Hematopoietic multipotent progenitor cell treated with erythropoietin and hydrocortisone succinate and interleukin-3 and kit ligand, for 15 days (in vitro differentiated cells): ENCODE measurements around the gene MALRD1.

Experiments used
- DNase-seq: peaks from one replicate; pipeline ENCODE4 v3.0.0-alpha.2; 2015; ENCODE audit warnings: low spot score

MALRD1 gene

DNA sequence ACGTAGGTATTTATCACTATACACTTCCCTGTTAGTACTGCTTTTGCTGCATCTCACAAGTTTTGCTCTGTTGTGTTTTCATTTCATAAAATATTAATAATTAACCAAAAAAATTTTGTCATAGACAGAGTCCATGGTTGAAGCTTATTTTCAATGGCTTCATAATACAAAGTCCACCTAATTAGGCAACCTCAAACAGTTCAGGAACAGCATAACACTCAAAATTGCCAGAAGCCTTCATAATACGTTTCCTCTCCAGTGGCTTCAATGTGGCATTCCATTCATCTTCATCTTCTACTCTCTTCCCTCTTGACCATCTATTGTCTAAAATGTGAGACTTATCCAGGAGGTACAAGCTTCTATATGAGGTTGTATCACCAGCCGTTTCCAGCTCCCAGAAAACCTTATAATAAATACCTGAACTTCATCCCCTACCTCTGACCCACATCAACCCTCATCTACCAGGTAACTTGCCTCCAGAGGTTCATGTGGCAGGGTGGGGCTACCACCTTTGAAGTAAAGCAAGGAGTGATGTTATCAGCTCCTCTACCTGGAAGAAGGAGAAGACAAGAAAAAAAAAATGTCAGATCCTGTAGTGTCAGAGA lies 337.3 kb downstream of the MALRD1 start:
- no peak for DNase-seq

DNA sequence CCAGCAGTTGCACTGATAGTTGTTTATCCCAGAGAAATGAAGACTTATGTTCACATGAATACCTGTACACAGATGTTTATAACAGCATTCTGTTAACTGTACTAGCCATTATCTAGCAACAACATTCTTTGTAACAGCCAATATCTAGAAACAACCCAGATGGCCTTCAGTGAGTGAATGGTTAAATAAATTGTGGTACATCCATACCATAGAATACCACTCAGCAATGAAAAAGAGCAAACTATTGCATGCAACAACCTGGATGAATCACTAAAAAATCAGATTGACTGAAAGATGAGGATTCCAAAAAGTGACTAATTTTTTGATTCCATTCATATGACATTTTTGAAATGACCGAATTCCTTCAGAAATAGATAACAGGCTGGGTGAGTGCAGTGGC lies 360.3 kb downstream of the MALRD1 start:
- no peak for DNase-seq

DNA sequence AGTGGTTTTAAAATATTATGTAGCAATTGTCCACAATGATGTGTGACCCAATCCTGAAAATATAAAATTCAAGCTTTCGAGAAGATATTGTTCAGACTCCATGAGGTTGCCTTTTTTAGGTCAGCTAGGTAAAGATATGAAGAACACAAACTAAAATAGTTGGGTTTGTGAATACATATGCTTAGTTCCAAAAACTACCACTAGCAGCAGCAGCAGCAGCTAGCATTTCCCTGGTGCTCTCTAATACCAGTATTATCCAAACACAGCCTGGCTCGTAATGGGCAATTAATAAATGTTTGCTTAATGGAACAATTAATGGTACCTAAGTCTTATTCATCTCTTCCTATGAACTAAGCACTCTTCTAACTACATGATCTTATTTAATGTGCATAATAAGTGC lies 362.5 kb downstream of the MALRD1 start:
- DNase-seq: no peak

DNA sequence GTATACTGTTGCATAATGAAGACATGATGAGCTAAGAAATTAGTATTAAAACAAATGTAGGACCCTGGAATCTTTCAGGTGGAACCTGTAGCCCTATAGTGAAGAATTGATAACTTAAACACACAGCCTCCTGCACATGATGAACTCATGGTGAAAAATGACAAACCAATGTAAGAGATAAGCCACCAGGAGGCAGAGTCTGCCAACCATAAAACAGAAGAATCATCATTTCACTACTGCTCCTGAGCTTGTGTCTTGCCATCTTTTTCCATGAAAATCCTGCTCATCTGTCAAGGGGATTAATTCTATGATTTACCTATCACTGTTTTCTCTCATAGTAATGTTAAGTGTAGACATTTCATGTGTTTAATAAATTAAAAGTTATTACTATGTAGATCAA lies 363.9 kb downstream of the MALRD1 start:
- DNase-seq: no peak

DNA sequence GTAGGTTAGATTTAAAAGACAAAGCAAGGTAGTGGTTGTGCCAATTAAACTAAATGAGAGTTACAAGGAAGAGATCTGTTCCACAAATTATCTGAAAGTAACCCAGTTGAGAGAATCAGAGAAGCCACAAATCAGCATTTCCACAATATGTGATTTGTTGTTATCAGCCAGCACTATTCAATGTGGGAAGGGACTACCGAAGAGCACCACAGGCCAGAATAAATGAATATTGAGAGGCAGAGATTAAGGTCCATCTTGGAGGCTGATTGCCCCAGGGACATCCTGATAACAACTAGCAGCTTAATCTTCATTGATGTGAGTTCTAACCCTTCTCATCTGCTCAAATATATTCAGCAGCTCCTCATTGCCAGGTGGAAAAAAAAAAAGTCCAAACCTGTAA lies 367.6 kb downstream of the MALRD1 start:
- no peak for DNase-seq

DNA sequence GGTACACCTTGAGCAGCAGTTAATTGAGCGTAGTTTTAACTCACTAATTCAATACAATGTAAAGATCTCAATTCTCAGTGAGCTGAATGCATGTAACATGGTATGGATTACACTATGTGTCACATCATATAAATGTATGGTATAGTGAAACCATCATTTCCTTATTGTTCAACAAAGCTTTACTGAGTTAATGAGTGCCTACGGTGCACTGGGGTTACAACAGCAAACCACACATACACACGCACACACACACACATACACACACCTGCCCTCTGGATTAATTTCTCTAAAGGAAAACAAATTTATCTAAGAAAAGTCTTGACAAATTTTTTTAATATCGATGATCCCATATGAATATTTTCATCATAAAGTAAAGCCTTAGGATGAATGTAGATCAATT lies 369.1 kb downstream of the MALRD1 start:
- DNase-seq: no peak

DNA sequence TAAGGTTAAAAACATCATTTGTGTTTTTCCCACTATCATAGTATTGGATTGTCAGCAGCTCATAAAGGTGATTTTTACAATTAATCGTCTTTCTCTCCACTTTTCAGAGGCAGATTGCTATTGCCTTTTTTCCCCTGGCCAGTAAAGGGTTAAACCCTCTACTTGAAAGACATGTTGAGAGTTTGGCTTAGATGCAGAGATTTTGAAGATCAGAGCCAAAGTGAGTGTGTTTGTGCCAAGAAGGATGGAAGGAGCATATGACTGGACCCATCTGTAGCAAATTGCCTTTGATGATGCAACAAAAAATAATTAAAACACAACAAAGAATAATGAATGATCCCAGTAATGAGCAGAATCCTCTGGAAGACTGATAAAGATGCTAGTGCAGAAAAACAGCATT lies 373.1 kb downstream of the MALRD1 start:
- no peak for DNase-seq

DNA sequence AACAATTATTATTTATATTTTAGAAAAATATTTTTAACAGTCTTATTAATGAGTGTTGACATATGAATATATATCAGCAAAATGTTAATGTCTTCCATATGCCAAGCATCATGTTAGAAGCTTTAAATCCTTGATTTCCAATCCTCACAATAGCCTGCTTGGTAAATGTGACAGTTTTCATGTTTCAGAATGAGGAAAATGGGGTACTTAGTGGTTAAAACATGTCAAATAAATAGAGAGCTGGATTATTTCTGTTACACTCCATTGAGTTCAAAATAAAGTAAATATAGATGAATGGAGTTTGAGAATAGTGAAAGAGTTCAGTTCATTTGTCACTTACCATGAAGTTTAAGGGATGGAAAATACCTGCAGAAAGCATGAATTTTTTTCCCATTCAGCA lies 377.4 kb downstream of the MALRD1 start:
- DNase-seq: no peak

DNA sequence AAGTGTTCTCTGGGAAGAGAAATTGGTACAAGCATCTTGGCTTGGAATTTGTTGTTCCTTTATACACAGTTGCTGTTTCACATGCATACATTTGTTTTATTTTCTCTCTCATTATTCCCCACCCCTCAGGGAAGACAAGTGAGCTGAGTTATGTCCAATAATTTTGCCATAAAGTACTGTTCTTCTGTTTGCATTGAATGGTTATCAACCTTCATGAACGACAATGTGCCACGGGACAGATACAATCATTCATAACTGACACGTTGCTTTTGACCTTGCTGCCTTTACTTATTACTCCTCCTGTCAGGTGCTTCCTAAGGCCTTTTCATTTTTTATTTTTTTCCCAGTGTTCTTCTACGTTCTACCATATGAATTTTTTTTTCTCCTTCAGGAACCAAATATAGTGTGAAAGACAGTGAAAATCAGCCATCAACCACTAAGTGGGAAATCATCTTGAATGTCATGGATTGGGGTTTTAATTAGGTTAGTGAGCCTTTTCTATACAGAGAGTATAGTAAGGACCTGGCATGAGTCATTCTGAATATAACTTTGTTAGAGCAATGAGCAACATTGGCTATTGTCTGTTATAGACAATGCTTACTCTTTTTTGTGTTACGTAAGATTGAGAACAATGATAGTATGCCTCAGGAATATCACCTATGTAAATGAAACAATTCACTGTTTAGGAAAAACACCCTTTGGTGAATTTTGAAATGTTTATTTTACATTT lies 383.2 kb downstream of the MALRD1 start:
- no peak for DNase-seq

DNA sequence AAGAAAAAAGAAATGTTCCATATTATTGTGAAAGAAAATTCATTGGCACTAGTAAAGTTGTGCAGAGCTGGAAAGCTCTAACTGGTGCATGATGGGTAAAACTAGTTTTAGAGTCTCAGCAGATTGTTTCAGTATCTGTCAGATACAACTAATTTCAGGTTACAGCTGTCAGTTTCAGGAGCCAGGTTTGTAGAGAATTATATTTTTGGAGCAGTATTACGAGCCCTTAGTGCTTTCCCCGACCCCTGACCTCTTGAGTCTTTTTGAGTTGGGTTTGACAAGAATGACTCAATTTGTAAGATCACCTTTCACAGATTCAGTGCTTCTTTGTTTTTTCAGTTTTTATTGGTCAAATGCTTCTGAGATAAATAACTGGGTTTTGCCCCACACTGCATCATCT lies 401.3 kb downstream of the MALRD1 start:
- DNase-seq: no peak

DNA sequence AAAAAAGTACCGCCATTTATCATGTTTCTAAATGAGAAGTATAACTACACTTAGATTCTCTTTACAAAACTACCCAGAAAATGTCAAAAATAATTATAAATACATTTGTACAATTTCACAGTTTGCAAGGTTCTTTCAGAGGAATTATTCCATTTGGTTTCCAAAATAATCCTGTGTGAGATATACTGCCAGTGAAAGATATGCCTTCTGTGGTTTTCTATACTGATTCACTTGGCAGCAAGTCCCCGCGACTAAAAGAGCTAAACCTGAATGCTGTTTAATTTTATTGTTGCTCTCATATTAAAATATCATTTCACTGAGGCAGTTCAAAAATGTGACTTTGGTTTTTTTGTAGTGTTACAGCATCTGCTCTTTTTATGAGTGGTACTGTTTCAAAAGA lies 402.8 kb downstream of the MALRD1 start:
- no peak for DNase-seq

DNA sequence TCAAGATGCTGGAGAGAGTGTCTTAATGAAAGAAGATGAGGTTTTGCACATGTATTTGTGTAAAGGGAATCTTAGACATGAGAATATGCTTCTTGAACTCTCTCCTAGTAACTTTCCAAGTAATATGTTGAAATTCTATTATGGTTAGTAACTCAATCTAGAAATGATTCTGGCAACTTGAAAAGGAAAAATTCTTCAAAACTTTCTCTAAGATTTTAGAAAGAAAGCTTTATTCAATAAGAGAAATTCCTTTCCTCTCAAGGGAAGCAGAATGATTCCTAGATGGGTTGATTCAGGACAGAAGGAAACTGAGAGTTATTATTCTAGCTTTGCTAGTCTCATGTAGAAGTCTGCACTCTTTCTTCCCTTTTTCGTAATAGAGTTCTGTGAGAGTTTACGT lies 403.3 kb downstream of the MALRD1 start:
- DNase-seq: no peak

DNA sequence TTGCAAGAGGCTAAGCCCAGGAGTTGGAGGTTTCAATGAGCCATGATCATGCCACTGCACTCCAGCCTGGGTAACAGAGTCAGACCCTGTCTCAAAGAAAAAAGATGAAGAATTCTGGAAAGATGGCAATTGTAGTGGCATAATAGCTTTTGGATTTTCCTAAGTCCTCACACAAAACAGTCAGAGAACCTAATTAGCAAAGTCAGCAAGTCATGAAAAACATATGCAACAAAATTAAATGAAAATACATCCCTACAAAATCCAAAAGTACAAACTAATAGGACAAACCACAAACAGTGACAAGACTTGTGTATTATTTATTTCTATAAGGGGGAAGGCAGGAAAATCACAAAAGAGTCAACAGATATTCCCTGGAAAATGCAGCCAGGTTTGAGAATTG lies 405.4 kb downstream of the MALRD1 start:
- DNase-seq: no peak

DNA sequence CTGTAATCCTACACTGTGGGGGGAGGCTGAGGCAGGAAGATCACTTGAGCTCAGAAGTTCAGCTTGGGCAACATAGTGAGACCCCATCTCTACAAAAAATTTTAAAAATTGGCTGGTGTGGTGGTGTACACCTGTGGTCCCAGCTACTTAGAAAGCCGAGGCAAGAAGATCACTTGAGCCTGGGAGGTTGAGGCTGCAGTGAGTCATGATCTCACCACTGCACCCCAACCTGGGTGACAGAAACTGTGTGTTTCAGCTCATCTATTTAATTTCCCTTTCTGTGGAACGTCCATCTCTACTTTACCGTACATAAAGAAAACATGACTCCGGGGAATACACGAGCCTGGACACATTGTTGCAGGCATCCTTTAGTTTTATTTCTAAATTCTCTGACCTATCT lies 413.0 kb downstream of the MALRD1 start:
- DNase-seq: no peak

DNA sequence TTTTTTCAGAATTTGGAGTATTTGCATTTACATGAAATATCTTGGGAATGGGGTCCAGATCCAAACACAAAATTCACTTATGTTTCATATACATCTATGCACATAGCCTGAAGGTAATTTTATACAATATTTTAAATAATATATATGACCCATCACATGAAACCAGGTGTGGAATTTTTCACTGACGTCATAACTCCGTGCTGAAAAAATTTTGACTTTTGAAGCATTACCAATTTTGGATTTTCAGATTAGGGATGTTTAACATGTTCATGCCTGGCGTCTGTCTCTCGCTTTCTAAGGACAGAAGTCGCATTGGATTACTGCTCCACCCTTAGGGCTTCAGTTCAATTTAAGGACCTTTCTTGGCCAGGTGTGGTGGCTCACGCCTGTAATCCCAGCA lies 418.1 kb downstream of the MALRD1 start:
- no peak for DNase-seq

DNA sequence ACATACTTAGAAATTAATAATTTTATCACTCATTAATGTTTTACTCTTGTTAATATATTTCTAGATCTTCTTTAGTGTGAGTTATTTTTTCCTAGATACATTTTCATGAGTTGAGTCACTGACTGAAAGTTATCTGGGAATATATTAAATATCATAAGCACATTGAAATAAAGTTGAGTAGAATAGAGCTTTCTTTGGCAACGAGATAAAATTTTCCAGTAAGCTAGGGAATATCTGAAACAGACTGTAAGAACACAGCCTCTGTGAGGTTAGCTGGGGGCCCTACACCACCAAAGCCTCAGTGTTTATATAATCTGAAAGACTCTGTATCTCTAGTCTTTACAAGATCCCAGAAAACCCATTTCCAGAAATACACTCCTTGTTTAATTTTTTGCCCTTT lies 419.8 kb downstream of the MALRD1 start:
- DNase-seq: no peak

DNA sequence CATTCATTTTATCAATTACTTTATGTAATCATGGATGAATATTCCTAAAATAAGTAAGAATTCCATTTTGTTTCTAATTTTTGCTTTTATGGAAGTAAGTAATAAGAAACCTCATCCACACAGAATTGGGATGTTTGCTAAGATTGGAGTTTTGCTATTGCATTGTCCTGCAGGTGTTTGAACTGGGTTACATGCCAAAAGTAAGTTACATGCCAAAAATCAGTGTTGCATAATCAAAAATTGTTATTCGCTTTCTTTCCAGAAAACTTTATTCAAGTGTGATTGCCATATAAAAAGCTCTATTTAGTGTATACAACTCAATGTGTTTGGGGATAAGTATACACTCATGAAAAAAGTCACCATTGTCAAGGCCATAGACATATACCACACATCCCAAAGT lies 420.9 kb downstream of the MALRD1 start:
- DNase-seq: no peak

DNA sequence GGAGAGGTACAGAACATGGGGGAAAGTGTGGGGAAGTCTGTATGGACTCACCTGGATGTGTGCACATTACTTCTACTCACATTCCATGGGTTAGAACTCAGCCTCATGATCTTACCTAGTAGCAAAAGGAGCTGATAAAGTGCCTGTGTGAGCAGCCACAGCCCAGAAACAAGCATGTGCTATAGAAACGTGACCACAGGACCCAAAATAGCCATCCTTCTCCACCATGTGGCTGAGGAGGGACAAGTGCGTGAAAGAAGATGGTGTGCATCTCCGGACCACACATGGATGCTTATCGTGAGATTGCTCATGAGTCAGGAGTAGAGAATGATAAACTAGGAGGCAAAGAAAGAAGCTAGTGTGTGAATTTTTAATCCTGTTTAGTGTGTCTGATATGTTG lies 431.3 kb downstream of the MALRD1 start:
- no peak for DNase-seq

DNA sequence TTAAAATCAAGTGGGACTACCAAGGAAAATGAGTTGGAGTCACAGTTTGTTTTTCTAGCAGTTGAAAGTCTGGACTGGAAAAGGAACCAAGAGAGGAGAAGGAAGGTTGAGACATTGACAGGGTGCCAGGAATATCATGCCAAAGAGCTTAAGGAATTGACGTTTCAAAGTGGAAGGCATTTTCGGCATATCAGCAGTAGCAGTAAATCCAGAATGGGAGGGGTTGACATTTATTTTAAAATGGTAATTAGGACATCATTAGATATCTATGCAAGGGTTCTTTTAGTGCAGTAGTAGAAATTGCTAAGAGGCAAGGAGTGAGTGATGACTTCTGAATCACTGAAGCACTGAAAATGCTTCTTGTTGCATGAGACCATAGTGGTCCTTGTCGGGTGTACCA lies 431.8 kb downstream of the MALRD1 start:
- DNase-seq: no peak

DNA sequence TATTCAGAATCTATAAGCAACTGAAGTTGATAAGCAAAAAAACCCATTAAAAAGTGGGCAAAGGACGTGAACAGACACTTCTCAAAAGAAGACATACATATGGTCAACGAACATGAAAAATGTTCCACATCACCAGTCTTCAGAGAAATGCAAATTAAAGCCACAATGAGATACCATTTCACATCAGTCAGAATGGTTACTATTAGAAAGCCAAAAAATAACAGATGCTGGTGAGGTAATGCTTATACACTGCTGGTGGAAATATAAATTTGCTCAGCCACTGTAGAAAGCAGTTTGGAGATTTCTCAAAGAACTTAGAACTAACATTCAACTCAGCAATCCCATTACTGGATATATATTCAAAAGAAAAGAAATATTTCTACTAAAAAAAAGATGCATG lies 434.8 kb downstream of the MALRD1 start:
- DNase-seq: no peak

DNA sequence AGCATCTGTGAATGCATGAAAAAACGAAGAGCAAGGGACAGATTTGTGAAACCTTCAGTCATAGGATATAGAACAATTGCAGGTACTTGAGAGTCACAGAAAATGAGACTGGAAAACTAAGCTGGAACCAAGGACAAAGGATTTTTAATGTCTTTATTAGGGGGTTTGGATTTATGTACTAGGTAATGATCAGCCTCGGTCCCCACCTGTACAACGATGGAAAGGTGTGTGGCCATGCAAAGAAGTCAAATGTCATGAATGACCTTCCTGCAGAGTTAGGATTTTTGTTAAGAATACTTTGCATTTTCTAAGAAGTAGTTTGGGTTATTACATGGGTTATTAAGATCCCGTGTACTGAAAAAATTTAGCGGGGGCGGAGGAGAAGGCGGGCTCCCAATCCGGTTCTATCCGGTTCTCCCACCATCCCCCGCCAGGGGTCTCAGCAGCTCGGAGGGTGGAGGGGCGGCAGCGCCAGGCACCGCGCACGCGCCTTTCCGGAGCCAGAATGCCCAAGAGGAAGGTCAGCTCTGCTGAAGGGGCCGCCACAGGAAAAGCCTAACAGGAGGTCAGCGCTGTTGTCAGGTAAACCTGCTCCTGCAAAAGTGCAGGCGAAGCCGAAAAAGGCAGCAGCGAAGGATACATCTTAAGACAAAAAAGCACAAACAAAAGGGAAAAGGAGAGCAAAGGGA lies 440.1 kb downstream of the MALRD1 start:
- no peak for DNase-seq

DNA sequence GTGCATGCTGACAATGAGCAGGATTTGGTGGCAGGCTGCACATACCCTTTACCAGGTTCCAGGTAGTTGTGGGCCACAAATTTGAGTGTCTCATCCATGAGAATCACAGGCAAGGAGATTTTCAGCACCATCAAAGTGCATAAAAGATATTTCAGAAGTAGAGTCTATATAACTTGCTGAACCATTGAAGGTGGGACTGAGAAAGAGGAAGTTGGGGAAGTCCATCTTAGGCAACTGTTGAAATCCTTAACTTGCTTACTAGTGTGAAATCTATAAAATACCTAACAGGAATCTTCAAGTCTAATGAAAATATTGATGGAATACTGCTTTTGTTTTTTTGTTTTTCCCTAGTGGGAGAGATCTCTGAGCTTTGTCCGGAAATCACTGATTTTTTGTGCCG lies 442.6 kb downstream of the MALRD1 start:
- DNase-seq: no peak

DNA sequence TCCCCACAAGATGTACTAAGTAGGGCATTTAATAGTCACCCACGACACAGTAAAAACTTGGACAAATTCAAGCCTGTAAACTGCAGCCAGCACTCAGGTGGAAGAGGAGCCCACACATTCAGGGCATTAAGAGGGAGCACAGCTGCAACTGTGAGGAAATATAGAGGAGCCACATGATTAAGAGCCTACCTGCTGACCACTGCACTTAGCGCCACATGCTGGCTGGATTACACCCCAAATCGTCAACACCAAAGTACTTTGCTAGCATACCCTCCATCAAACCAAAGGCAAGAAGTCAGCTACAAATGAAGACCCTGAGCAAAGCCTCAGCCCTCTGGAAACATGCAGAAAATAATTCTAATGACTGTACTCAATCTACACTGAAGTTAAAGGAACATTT lies 445.3 kb downstream of the MALRD1 start:
- DNase-seq: no peak

DNA sequence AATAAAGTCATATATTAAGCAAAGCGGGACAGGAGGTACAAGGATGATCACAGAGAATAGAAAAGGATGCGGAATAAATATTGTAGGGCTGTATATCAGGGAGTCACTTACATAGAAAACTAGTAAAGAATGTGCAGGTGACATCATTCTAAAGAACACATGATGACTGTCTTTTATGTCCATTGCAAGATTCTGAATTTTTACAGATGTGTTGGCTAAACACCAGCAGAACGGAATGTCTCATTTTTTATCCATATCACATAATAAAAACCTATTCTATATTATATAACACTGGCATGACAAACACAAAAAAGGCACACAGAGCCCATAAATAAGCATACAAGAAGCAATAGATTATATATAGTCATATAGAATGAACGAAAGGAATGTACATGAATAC lies 448.4 kb downstream of the MALRD1 start:
- no peak for DNase-seq
